Tibial nerve (tissue), 4 donors: ENCODE measurements around the gene DNAJC5. TPM values are rescaled to one million over a fixed set of nuclear protein-coding genes. Genes with fewer than 3 reads are reported as not detected.
A peak's percentile ranks its signal among the peaks of the same experiment; 100 is the strongest.

Experiments used
- DNase-seq, 2 donors: peaks; one replicate each; pipeline ENCODE4 v3.0.0-alpha.2; 2019; ENCODE audit warnings: low spot score in 2 of 2
- H3K27ac ChIP-seq, 4 donors: fragments of 200-600 bp; sonication (generic) in 3 of 4; one replicate each; pipeline ENCODE4 v1.5.1; 2017 to 2019; ENCODE audit warnings: mild to moderate bottlenecking in 1 of 4
- H3K27me3 ChIP-seq, 2 donors: fragments of 200-600 bp; sonication (generic) in 1 of 2; one replicate each; pipeline versions ENCODE4 v1.5.1 to v1.6.0; 2017 to 2019
- H3K36me3 ChIP-seq, 3 donors: fragments of 200-600 bp; sonication (generic); one replicate each; pipeline ENCODE4 v1.5.1; 2018 to 2019
- H3K4me1 ChIP-seq, 4 donors: fragments of 200-600 bp; sonication (generic) in 3 of 4; one replicate each; pipeline ENCODE4 v1.5.1; 2017 to 2019
- H3K4me3 ChIP-seq, 4 donors: fragments of 200-600 bp; sonication (generic) in 3 of 4; one replicate each; pipeline ENCODE4 v1.5.1; 2017 to 2019; ENCODE audit warnings: mild to moderate bottlenecking in 1 of 4, moderate library complexity in 1 of 4
- H3K9me3 ChIP-seq, 4 donors: fragments of 200-600 bp; sonication (generic) in 3 of 4; one replicate each; pipeline ENCODE4 v1.5.1; 2017 to 2019
- EP300 ChIP-seq, 2 donors: sonication (generic); formaldehyde crosslinking; IDR thresholded peaks; one replicate each; pipeline ENCODE4 v1.6.1; 2017; ENCODE audit warnings: antibody characterized with exemption in 2 of 2, mild to moderate bottlenecking in 1 of 2
- POLR2A ChIP-seq, 2 donors: fragments of 450-650 bp; IDR thresholded peaks; one replicate each; pipeline ENCODE4 v1.6.1; 2017; ENCODE audit warnings: antibody characterized with exemption in 2 of 2, mild to moderate bottlenecking in 2 of 2, moderate library complexity in 2 of 2
- WGBS, 2 donors: methylation state at CpG; one replicate each; pipeline ENCODE4 v1.1.5; 2018; 5-methylcytosine and 5-hydroxymethylcytosine counted together
- total RNA-seq, 4 donors: library from RNA; depleted of rRNA; stranded (reverse); fragments of >200 nt; gene quantifications; one replicate each; pipeline ENCODE4 v1.1.0, GENCODE V29; 2016
- TF ChIP-seq, protein P1 (sequence below), 5 experiments: fragments of 200-600 bp in 3 of 5; fragments of 450-650 bp in 2 of 5; sonication (generic) in 3 of 5; IDR thresholded peaks; one replicate each; pipeline ENCODE4 v1.5.1; 2016 to 2019; ENCODE audit warnings: antibody characterized with exemption in 5 of 5, mild to moderate bottlenecking in 3 of 5, moderate library complexity in 2 of 5

Gene DNAJC5
- total RNA-seq, 4 donors from 2014 or later = 30.6 to 40.2 (median 32.1) TPM

DNA sequence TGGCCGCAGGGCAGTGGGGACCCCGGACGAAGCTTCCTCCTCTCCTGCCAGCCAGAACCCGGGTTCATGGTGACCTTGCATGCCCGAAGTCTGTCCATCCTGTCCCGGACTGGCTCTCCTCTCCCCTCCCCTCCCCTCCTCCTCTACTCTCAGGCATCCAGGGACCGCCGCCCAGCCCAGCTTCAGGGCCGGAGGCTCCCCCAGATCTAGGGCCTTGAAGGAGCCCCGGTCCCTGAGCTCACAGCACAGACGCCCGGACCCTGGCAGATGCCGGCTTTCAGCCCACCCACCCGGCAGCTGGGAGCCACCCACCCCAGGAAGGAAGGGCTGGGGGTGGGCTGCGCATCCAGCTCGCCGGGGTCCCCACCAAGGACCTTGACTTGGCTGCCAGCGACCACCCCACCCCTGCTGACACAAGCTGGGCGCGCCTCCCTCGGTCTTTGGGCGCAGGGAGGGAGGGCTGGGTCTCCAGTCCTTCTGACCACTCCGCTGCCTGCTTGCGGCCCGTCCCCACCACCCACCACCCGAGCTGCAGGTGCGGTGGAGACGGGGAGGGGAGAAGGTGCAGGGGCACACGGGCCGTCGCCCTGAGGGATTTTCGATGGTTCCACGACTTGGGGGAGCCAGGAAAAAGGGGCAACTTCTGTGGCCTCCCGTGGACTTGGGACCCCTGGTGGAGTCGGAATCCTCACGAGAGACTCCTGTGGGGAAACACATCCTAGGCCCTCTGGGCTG is 39.4 kb upstream of the DNAJC5 start:
- Histone ChIP-seq H3K4me1 (peaks cover 3 to 58% (median 37%) of the 10 kb centered on the region in 4 donors), H3K36me3 (no peaks in the 10 kb centered on the region), H3K27ac (peak overlapping the region in 2 of 4 donors; percentile 80 to 89), H3K4me3 (peak overlapping the region in 1 of 4 donors; percentile 21), H3K9me3 (no peaks in the 10 kb centered on the region), H3K27me3 (peaks cover 0 to 31% of the 10 kb centered on the region in 2 donors)
- no peak for DNase-seq
- WGBS, 2 donors = 23 to 35% methylated on average over 25 to 31 of the region's 36 CpGs
- no peak for TF ChIP-seq POLR2A (IDR thresholded peaks at IDR 0.05)
- TF ChIP-seq, protein P1, sequence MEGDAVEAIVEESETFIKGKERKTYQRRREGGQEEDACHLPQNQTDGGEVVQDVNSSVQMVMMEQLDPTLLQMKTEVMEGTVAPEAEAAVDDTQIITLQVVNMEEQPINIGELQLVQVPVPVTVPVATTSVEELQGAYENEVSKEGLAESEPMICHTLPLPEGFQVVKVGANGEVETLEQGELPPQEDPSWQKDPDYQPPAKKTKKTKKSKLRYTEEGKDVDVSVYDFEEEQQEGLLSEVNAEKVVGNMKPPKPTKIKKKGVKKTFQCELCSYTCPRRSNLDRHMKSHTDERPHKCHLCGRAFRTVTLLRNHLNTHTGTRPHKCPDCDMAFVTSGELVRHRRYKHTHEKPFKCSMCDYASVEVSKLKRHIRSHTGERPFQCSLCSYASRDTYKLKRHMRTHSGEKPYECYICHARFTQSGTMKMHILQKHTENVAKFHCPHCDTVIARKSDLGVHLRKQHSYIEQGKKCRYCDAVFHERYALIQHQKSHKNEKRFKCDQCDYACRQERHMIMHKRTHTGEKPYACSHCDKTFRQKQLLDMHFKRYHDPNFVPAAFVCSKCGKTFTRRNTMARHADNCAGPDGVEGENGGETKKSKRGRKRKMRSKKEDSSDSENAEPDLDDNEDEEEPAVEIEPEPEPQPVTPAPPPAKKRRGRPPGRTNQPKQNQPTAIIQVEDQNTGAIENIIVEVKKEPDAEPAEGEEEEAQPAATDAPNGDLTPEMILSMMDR (IDR thresholded peaks at IDR 0.05) = no peak
- TF ChIP-seq EP300 (IDR thresholded peaks at IDR 0.05) = no peak

DNA sequence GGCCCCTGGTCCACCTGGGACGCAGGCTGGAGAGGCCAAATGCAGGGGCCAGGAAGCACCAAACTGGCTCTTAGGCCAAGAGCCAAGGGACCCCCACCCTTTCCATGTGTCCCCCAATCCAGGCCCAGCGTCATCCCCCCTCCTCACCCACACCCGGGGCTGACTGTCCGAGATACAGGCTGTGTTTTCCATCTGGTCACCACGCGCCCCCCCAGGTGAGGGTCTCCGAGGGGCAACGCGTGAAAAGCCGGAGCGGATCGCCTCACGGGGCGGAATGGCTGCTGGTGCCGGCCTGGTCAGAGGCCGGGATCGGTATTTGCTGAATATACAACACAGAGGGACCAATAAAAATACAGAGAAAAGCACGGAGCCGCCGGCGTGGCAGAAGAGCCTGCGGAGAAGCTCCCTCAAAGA is 38.8 kb upstream of the DNAJC5 start:
- TF ChIP-seq, protein P1 (IDR thresholded peaks at IDR 0.05) = no peak
- TF ChIP-seq POLR2A (IDR thresholded peaks at IDR 0.05) = no peak
- no peak for TF ChIP-seq EP300 (IDR thresholded peaks at IDR 0.05)
- peaks cover 0 to 31% of the 10 kb centered on the region in 2 donors for H3K27me3 ChIP-seq
- no peak for DNase-seq
- H3K27ac ChIP-seq = no peak overlapping the region
- H3K4me1 ChIP-seq = peaks cover 3 to 58% (median 37%) of the 10 kb centered on the region in 4 donors
- H3K4me3 ChIP-seq = no peak overlapping the region
- no peaks in the 10 kb centered on the region for H3K9me3 ChIP-seq
- 68 to 72% methylated on average over 22 of the region's 22 CpGs for WGBS, 2 donors
- H3K36me3 ChIP-seq = peaks cover 0 to 2% (median 0%) of the 10 kb centered on the region in 3 donors

- no peak overlapping the region for H3K4me3 ChIP-seq
- H3K27ac ChIP-seq = peak overlapping the region in 3 of 4 donors; percentile 4 to 68 (median 65)
- peaks cover 3 to 64% (median 37%) of the 10 kb centered on the region in 4 donors for H3K4me1 ChIP-seq
- H3K9me3 ChIP-seq = no peaks in the 10 kb centered on the region
- TF ChIP-seq, protein P1 (IDR thresholded peaks at IDR 0.05) = no peak
- TF ChIP-seq EP300 (IDR thresholded peaks at IDR 0.05) = no peak
- TF ChIP-seq POLR2A (IDR thresholded peaks at IDR 0.05) = no peak
- H3K36me3 ChIP-seq = peaks cover 0 to 19% (median 7%) of the 10 kb centered on the region in 3 donors
- no peak for DNase-seq
- H3K27me3 ChIP-seq = peaks cover 0 to 31% of the 10 kb centered on the region in 2 donors
- WGBS, 2 donors = 21 to 27% methylated on average over 14 of the region's 14 CpGs
Measured at GRCh38 chr20:63857764-63858392, 37.0 kb upstream of the DNAJC5 start.

- no peak for DNase-seq
Measured at GRCh38 chr20:63858393-63859165, 36.3 kb upstream of the DNAJC5 start.

More at GRCh38 chr20:63858393-63859165, 36.3 kb upstream of the DNAJC5 start:
- H3K9me3 ChIP-seq = no peaks in the 10 kb centered on the region
- no peak overlapping the region for H3K4me3 ChIP-seq
- TF ChIP-seq EP300 (IDR thresholded peaks at IDR 0.05) (no peak), POLR2A (IDR thresholded peaks at IDR 0.05) (no peak)
- TF ChIP-seq, protein P1 (IDR thresholded peaks at IDR 0.05) = peak in 2 of 5 experiments; percentile 4 to 12
- H3K4me1 ChIP-seq = peaks cover 3 to 68% (median 40%) of the 10 kb centered on the region in 4 donors
- WGBS, 2 donors = 7 to 9% methylated on average over 11 to 12 of the region's 12 CpGs
- H3K27me3 ChIP-seq = peaks cover 0 to 27% of the 10 kb centered on the region in 2 donors
- H3K36me3 ChIP-seq = peaks cover 0 to 19% (median 7%) of the 10 kb centered on the region in 3 donors
- peak overlapping the region in 3 of 4 donors; percentile 4 to 68 (median 65) for H3K27ac ChIP-seq
